Cardiac muscle cell (in vitro differentiated cells and primary cell): ENCODE measurements around the gene OR2A5. TPM values are rescaled to one million over a fixed set of nuclear protein-coding genes. Genes with fewer than 3 reads are reported as not detected.

Experiments
- DNase-seq, 2 donors: peaks; one replicate each; pipeline versions ENCODE4 v3.0.0 to v3.0.0-alpha.2; 2010 to 2017; ENCODE audit warnings: low read depth in 1 of 2, low spot score in 1 of 2
- H3K27ac ChIP-seq: fragments of 200-600 bp; sonication (generic); 2 replicates; pipeline ENCODE4 v1.5.1; 2016
- H3K27me3 ChIP-seq: fragments of 200-600 bp; sonication (generic); 2 replicates; pipeline ENCODE4 v1.6.0; 2016; ENCODE audit warnings: control low read depth
- H3K36me3 ChIP-seq: fragments of 200-600 bp; sonication (generic); 2 replicates; pipeline ENCODE4 v1.5.1; 2016; ENCODE audit warnings: control low read depth
- H3K4me1 ChIP-seq: fragments of 200-600 bp; sonication (generic); 2 replicates; pipeline ENCODE4 v1.8.1; 2017; ENCODE audit warnings: low read depth, mild to moderate bottlenecking, mixed run types
- H3K4me3 ChIP-seq: fragments of 200-600 bp; sonication (generic); 2 replicates; pipeline ENCODE4 v1.5.1; 2016; ENCODE audit warnings: mild to moderate bottlenecking
- H3K9me3 ChIP-seq: fragments of 200-600 bp; sonication (generic); 2 replicates; pipeline ENCODE4 v1.5.1; 2017; ENCODE audit warnings: low read depth, mild to moderate bottlenecking, control low read depth
- CTCF ChIP-seq: IDR thresholded peaks from 2 replicates; pipeline ENCODE4 v1.5.1; 2012; ENCODE audit warnings: low read depth, mild to moderate bottlenecking, low read length
- polyA plus RNA-seq: library from polyadenylated mRNA; unstranded; fragments of >200 nt; fragmentation: Nextera tagmentation; extraction: Ambion mirVana; gene quantifications from 2 replicates; pipeline ENCODE4 v1.2.1, GENCODE V29; 2016
- total RNA-seq: library from RNA; depleted of rRNA; stranded (reverse); fragments of >200 nt; gene quantifications from 2 replicates; pipeline ENCODE4 v1.2.3, GENCODE V29; 2016

OR2A5 gene
- total and polyA plus RNA-seq, 2 experiments from 2014 or later, result not detected

GRCh38 chr7:144032985-144033709 is 15.6 kb upstream of the OR2A5 start:
- TF ChIP-seq CTCF, result no peak
- no peaks in the 10 kb centered on the region for H3K9me3 ChIP-seq

DNA sequence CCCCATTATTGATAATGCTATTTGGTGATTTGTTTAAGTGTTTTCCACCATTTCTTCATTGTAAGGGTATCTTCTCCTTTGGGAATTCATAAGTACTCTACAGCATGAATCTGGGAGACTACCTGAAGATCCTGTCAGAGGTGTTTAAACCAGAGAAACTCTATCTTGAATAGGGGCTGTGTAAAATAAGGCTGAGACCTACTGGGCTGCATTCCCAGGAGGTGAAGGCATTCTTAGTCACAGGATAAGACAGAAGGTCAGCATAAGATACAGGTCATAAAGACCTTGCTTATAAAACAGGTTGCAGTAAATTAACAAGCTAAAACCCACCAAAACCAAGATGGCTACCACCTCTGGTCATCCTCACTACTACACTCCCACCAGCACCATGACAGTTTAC is 13.4 kb upstream of the OR2A5 start:
- Histone ChIP-seq H3K36me3 (no peaks in the 10 kb centered on the region), H3K4me1 (no peaks in the 10 kb centered on the region), H3K27ac (no peak overlapping the region), H3K4me3 (no peak overlapping the region), H3K9me3 (no peaks in the 10 kb centered on the region), H3K27me3 (no peaks in the 10 kb centered on the region)
- no peak for TF ChIP-seq CTCF
- no peak for DNase-seq

More at GRCh38 chr7:144032985-144033709, 15.6 kb upstream of the OR2A5 start:
- DNase-seq, result no peak
- Histone ChIP-seq H3K27ac (no peak overlapping the region), H3K27me3 (no peaks in the 10 kb centered on the region), H3K4me1 (no peaks in the 10 kb centered on the region), H3K4me3 (no peak overlapping the region), H3K36me3 (no peaks in the 10 kb centered on the region)

DNA sequence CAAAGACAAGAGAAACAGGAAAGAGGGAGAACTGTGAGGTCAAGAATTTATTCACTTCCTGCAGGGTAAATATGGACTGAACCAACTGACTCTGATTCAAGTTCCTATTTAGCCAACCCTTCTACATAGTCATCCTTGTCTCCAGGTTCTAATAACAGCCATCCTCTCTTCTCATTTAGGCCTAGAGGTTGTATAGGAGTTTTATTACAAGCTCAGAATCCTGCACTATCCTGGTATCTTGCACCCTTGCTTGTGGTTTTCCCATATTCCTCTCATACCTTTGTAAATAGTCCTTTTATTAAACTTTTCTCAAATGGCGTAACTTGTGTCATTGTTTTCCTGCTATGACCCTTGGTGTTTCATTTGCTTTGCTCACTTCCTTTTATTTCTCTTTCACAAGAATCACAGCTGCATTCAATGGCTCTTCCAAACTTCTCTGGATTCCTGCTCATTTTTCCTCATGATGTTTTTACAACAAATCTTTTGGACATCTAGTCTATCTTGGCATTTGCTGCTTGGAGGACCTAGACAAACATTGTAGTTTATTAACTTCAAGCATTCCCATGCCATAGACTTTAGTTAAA is 12.4 kb upstream of the OR2A5 start:
- no peak for TF ChIP-seq CTCF
- no peaks in the 10 kb centered on the region for H3K9me3 ChIP-seq
- no peaks in the 10 kb centered on the region for H3K36me3 ChIP-seq
- H3K27ac ChIP-seq, result no peak overlapping the region
- H3K27me3 ChIP-seq, result no peaks in the 10 kb centered on the region
- no peaks in the 10 kb centered on the region for H3K4me1 ChIP-seq
- DNase-seq, result no peak
- no peak overlapping the region for H3K4me3 ChIP-seq

- no peak for DNase-seq
- no peak for TF ChIP-seq CTCF
- Histone ChIP-seq H3K4me3 (no peak overlapping the region), H3K4me1 (no peaks in the 10 kb centered on the region), H3K27me3 (no peaks in the 10 kb centered on the region), H3K9me3 (no peaks in the 10 kb centered on the region), H3K36me3 (no peaks in the 10 kb centered on the region), H3K27ac (no peak overlapping the region)
These were observed 11.2 kb upstream of the OR2A5 start for GRCh38 chr7:144037414-144038035.

DNA sequence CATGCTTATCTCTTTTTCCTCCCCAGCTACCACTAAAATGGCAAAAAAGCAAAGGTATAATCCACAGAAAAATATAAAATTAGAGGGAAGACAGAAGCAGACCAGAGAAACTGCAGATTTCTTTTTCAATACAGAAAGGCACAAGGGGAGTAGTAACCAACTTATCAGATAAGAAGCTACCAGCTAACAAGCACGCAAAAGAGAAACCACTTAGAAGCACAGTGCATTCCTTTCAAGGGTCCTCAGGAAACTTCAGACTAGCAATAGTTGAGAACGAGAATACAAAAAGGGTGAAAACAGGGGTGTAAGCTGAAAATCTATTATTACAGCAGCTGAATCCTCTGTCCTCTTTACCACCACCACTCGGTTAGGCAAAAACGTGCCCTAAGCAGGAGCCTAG is 9.9 kb upstream of the OR2A5 start:
- TF ChIP-seq CTCF, result no peak
- no peak for DNase-seq
- no peaks in the 10 kb centered on the region for H3K9me3 ChIP-seq
- H3K27me3 ChIP-seq, result no peaks in the 10 kb centered on the region
- no peak overlapping the region for H3K4me3 ChIP-seq
- H3K27ac ChIP-seq, result no peak overlapping the region
- H3K36me3 ChIP-seq, result no peaks in the 10 kb centered on the region
- no peaks in the 10 kb centered on the region for H3K4me1 ChIP-seq
